ENCODE results near the gene CKAP2L. TPM values are rescaled to one million over a fixed set of nuclear protein-coding genes. Genes with fewer than 3 reads are reported as not detected.
A peak's percentile ranks its signal among the peaks of the same experiment; 100 is the strongest.

Gene CKAP2L
- total and polyA plus RNA-seq, 10 of the 15 experiments (the other 5 are each of a cell fraction or from before 2014, with no cell fraction given) = 10.5 to 37.4 (median 20.2) TPM

DNA sequence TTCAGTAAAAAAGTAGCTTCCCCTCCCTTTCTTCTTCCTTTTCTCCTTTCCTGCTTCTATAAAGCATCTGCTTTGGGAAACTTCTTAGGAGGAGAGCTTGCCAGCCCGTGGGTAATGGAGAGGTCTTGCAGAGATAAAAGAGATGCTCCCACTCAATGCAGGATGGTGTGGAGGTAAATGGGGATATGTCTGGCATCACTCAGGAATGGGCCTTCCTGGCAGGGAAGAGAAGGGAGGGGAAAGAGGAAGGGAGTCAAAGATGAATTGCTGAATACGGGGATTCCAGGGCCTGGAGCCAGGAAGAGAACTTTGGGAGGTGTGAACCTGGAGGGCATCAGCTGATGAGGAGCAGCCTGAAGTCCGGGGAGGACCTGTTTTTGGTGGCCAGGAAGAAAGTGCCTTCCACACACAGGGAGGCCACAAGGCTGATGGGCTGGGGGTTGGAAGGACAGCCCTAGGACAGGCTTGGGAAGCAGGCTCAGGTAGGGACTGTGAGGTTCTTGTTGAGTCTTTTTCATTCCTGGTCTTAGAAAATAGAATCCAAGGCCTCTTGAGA is 46.9 kb upstream of the CKAP2L start:
- H4K20me1 ChIP-seq (ENCODE audit: control insufficient read depth, insufficient read depth) = no peaks in the 10 kb centered on the region
- no TSS peak for BruUV-seq (replicated peaks)
- peaks cover 5% of the 10 kb centered on the region for H3K9me3 ChIP-seq (replicated peaks; ENCODE audit: control insufficient read depth, insufficient read depth, low read length)
- H3K27me3 ChIP-seq (replicated peaks in 1 of 2; ENCODE audit: control insufficient read depth in 2 of 2, insufficient read depth in 2 of 2, low read length in 1 of 2) = no peaks in the 10 kb centered on the region
- H3K27ac ChIP-seq (ENCODE audit: control insufficient read depth, insufficient read depth) = peak overlapping the region; percentile 55
- H3K79me2 ChIP-seq (ENCODE audit: control insufficient read depth, insufficient read depth, low read length) = no peaks in the 10 kb centered on the region
- no peaks in the 10 kb centered on the region for H3K36me3 ChIP-seq (ENCODE audit: control insufficient read depth in 2 of 2, insufficient read depth in 2 of 2, low read length in 1 of 2)
- in situ Hi-C loops (cut with MboI) = no loop called here
- no peak overlapping the region for H3K4me2 ChIP-seq (ENCODE audit: control insufficient read depth, insufficient read depth)
- TF ChIP-seq NR2C1 (IDR thresholded peaks at IDR 0.05) (no peak), FOXM1 (IDR thresholded peaks at IDR 0.05; ENCODE audit: low read depth, low read length) (no peak), RAD51 (IDR thresholded peaks at IDR 0.05) (no peak)
- H3K4me1 ChIP-seq (ENCODE audit: control insufficient read depth, insufficient read depth, low read length) = peaks cover 15% of the 10 kb centered on the region
- DNase-seq (ENCODE audit: low read depth, low spot score) (no peak), FAIRE-seq (no peak), ATAC-seq (no peak)
- intact Hi-C loops (cut with micrococcal nuclease; ENCODE audit: unreplicated experiment) = no loop called here
- 86% methylated on average over 3 of the region's 3 CpGs for WGBS (ENCODE audit: insufficient coverage, insufficient replicate concordance, low lambda C conversion rate, missing lambda C conversion rate)
- peak overlapping the region; percentile 5 for H2AFZ ChIP-seq (ENCODE audit: control insufficient read depth, low read depth, low read length)
- ChIA-PET SMC1A (ENCODE audit: uncharacterized antibody, unreplicated experiment) (interaction anchor here (0.8 to 5.0 kb wide), 10 partner anchors 11 to 104 kb away, joined by 3 to 30 read pairs (median 12); no protein-coding TSS in a partner anchor), CTCF (interaction anchor here (1.9 to 3.2 kb wide), 3 partner anchors 29 to 74 kb away, joined by 8 to 15 read pairs (median 8); no protein-coding TSS in a partner anchor), RAD21 (ENCODE audit: unreplicated experiment) (interaction anchor here (1.1 to 3.3 kb wide), 7 partner anchors 8 to 74 kb away, joined by 3 to 26 read pairs (median 7); partner anchors contain the start of gene IL1A), POLR2A (interaction anchor here (0.8 to 2.1 kb wide), 3 partner anchors 13 to 74 kb away, joined by 3 to 6 read pairs (median 3); no protein-coding TSS in a partner anchor)
- no peak overlapping the region for H3K9ac ChIP-seq (ENCODE audit: control insufficient read depth, insufficient read depth, low read length)
- no peak overlapping the region for H3K4me3 ChIP-seq

- BruUV-seq (replicated peaks) = no TSS peak
- POLR2A ChIA-PET = interaction anchor here (0.9 to 1.1 kb wide), 2 partner anchors 26 to 48 kb away, joined by 3 to 8 read pairs; no protein-coding TSS in a partner anchor
- CTCF ChIA-PET = interaction anchor here (0.9 to 3.2 kb wide), 3 partner anchors 15 to 76 kb away, joined by 5 to 15 read pairs (median 5); no protein-coding TSS in a partner anchor
Measured at GRCh38 chr2:112809112-112809511, 44.7 kb upstream of the CKAP2L start.

More at GRCh38 chr2:112809112-112809511, 44.7 kb upstream of the CKAP2L start:
- intact Hi-C loops (cut with micrococcal nuclease; ENCODE audit: unreplicated experiment) = no loop called here
- Histone ChIP-seq H3K27me3 (replicated peaks in 1 of 2; ENCODE audit: control insufficient read depth in 2 of 2, insufficient read depth in 2 of 2, low read length in 1 of 2) (no peaks in the 10 kb centered on the region), H3K9me3 (replicated peaks; ENCODE audit: control insufficient read depth, insufficient read depth, low read length) (peaks cover 5% of the 10 kb centered on the region), H2AFZ (ENCODE audit: control insufficient read depth, low read depth, low read length) (no peak overlapping the region), H3K4me3 (no peak overlapping the region), H3K4me1 (ENCODE audit: control insufficient read depth, insufficient read depth, low read length) (peaks cover 29% of the 10 kb centered on the region), H3K4me2 (ENCODE audit: control insufficient read depth, insufficient read depth) (no peak overlapping the region), H3K79me2 (ENCODE audit: control insufficient read depth, insufficient read depth, low read length) (no peaks in the 10 kb centered on the region), H3K36me3 (ENCODE audit: control insufficient read depth in 2 of 2, insufficient read depth in 2 of 2, low read length in 1 of 2) (no peaks in the 10 kb centered on the region), H4K20me1 (ENCODE audit: control insufficient read depth, insufficient read depth) (no peaks in the 10 kb centered on the region), H3K27ac (ENCODE audit: control insufficient read depth, insufficient read depth) (no peak overlapping the region), H3K9ac (ENCODE audit: control insufficient read depth, insufficient read depth, low read length) (no peak overlapping the region)
- DNase-seq (ENCODE audit: low read depth, low spot score) (no peak), ATAC-seq (no peak), FAIRE-seq (no peak)
- SMC1A ChIA-PET (ENCODE audit: uncharacterized antibody, unreplicated experiment) = interaction anchor here (1.0 to 1.8 kb wide), 8 partner anchors 10 to 76 kb away, joined by 3 to 9 read pairs (median 4); no protein-coding TSS in a partner anchor
- in situ Hi-C loops (cut with MboI) = no loop called here
- TF ChIP-seq CEBPB (IDR thresholded peaks at IDR 0.05; ENCODE audit: borderline replicate concordance in 1 of 2, low read depth in 2 of 2, low read length in 2 of 2) = no peak
- RAD21 ChIA-PET (ENCODE audit: unreplicated experiment) = interaction anchor here (0.9 to 1.9 kb wide), 6 partner anchors 13 to 73 kb away, joined by 4 to 5 read pairs (median 4); partner anchors contain the start of gene IL1B
